Measurements from ENCODE around the gene KBTBD6.

- TF ChIP-seq CTCF (IDR thresholded peaks at IDR 0.05; ENCODE audit: borderline replicate concordance, extremely low read depth, low read length, poor library complexity, severe bottlenecking) (no peak), EZH2 (IDR thresholded peaks at IDR 0.05; ENCODE audit: borderline replicate concordance, low read depth, low read length, severe bottlenecking) (no peak)
These were observed 2.2 kb downstream of the KBTBD6 start for GRCh38 chr13:41130356-41130755.

All from DND-41 (cell line).